ENCODE data around the gene GPC1. TPM values are rescaled to one million over a fixed set of nuclear protein-coding genes. Genes with fewer than 3 reads are reported as not detected.

GPC1 gene
- total RNA-seq, 1 experiment from 2014 or later, result 38.9 TPM

DNA sequence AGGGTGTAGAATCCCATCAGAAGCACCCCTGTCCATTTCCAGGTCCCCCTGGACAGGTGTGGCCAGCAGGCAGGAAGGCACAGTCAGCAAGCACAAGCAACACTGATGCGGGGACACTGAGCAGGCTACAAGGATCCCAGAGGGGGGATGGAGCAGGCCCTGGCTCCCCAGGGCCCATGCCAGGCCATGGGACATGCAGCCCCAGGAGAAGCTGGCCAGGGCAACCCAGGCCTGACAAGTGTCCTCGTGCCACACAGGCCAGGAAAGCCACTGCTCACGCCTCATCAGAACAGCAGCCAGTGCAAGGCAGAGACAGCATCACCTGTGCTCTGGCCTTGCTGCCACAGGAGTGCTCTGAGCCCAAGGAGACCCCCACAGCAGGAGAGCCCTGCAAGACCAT, 14.1 kb upstream of the GPC1 start:
- Mint-ChIP-seq H3K36me3 (ENCODE audit: insufficient read depth, unreplicated experiment) (no peaks in the 10 kb centered on the region), H3K9me3 (ENCODE audit: unreplicated experiment) (peaks cover 5% of the 10 kb centered on the region), H3K4me1 (ENCODE audit: insufficient read depth, unreplicated experiment) (no peaks in the 10 kb centered on the region)

DNA sequence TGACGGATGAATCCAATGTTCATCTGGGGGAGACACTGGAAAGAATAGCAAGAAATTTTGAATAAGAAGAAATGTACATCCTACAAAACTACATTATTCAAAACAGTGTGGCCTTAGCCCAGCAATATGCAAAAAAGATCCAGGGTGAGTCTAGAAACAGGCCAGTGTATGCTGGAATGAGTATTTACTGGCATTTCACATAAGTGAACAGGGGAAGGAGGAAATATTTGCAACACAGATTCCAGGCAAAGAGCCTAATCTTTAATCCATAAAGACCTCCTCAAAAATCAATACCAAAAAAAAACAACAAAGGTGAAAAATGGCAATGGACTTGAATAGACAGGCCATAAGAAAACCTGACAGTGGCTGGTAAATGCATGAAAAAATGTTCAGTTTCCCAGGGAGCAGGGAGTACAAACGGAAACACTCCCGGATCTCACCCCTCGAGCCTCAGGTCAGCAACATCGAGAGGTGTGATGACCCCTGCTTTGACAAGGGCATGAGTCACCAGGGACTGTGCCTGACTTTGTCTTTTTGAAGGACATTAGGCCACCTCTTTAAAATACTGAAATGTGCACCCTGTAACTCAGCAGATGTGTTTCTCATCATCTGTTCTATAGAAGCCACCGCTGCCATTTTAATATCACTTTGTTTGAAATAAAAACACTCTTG, 12.7 kb upstream of the GPC1 start:
- intact Hi-C loops (cut with micrococcal nuclease), result no loop called here
- H3K4me3 Mint-ChIP-seq (ENCODE audit: unreplicated experiment), result no peak overlapping the region
- peaks cover 9% of the 10 kb centered on the region for H3K4me1 Mint-ChIP-seq (ENCODE audit: insufficient read depth, unreplicated experiment)
- TF ChIP-seq CTCF (IDR thresholded peaks at IDR 0.05; ENCODE audit: unreplicated experiment), result no peak
- peaks cover 5% of the 10 kb centered on the region for H3K9me3 Mint-ChIP-seq (ENCODE audit: unreplicated experiment)
- no peaks in the 10 kb centered on the region for H3K36me3 Mint-ChIP-seq (ENCODE audit: insufficient read depth, unreplicated experiment)
- no TSS peak for BruUV-seq (replicated peaks)
- H3K27ac Mint-ChIP-seq (ENCODE audit: low read depth, unreplicated experiment), result no peak overlapping the region
- no peaks in the 10 kb centered on the region for H3K27me3 Mint-ChIP-seq (ENCODE audit: insufficient read depth, unreplicated experiment)
- DNase-seq (ENCODE audit: unreplicated experiment), result no peak
- POLR2A ChIA-PET, result no interaction called here
- CTCF ChIA-PET, result no interaction called here

More for the DNA sequence above, 14.1 kb upstream of the GPC1 start:
- BruUV-seq (replicated peaks), result no TSS peak
- CTCF ChIA-PET, result no interaction called here
- TF ChIP-seq CTCF (IDR thresholded peaks at IDR 0.05; ENCODE audit: unreplicated experiment), result no peak
- no peak overlapping the region for H3K4me3 Mint-ChIP-seq (ENCODE audit: unreplicated experiment)
- intact Hi-C loops (cut with micrococcal nuclease), result no loop called here
- DNase-seq (ENCODE audit: unreplicated experiment), result no peak
- no peak overlapping the region for H3K27ac Mint-ChIP-seq (ENCODE audit: low read depth, unreplicated experiment)
- H3K27me3 Mint-ChIP-seq (ENCODE audit: insufficient read depth, unreplicated experiment), result no peaks in the 10 kb centered on the region
- POLR2A ChIA-PET, result no interaction called here

DNA sequence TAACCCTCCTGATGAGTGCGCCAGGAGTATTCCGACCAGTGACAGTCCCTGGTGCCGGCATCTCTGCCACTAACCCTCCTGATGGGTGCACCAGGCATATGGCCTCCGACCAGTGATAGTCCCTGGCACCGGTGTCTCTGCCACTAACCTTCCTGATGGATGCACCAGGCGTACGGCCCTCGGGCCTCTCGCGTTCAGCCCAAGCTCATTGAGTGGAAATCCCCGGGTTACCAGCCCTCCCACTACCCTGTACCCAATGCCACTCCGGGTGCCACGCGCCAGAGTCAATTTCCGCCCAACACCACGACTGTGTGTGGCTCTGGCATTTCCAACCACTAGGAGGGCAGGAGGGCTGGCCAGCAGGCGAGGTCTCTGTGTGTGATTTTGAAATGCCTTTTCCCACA, 11.7 kb upstream of the GPC1 start:
- H3K27me3 Mint-ChIP-seq (ENCODE audit: insufficient read depth, unreplicated experiment), result no peaks in the 10 kb centered on the region
- BruUV-seq (replicated peaks), result no TSS peak
- H3K27ac Mint-ChIP-seq (ENCODE audit: low read depth, unreplicated experiment), result no peak overlapping the region
- H3K4me1 Mint-ChIP-seq (ENCODE audit: insufficient read depth, unreplicated experiment), result peaks cover 9% of the 10 kb centered on the region
- TF ChIP-seq CTCF (IDR thresholded peaks at IDR 0.05; ENCODE audit: unreplicated experiment), result no peak
- intact Hi-C loops (cut with micrococcal nuclease), result no loop called here
- peaks cover 5% of the 10 kb centered on the region for H3K9me3 Mint-ChIP-seq (ENCODE audit: unreplicated experiment)
- ChIA-PET CTCF (interaction anchor here (0.6 to 0.8 kb wide), 2 partner anchors 15 to 34 kb away, joined by 3 to 4 read pairs; no protein-coding TSS in a partner anchor), POLR2A (interaction anchor here (0.7 kb wide), 1 partner anchor 1361 kb away, joined by 3 read pairs; no protein-coding TSS in a partner anchor)
- DNase-seq (ENCODE audit: unreplicated experiment), result no peak
- H3K36me3 Mint-ChIP-seq (ENCODE audit: insufficient read depth, unreplicated experiment), result no peaks in the 10 kb centered on the region
- no peak overlapping the region for H3K4me3 Mint-ChIP-seq (ENCODE audit: unreplicated experiment)

- DNase-seq (ENCODE audit: unreplicated experiment), result no peak
Observed at GRCh38 chr2:240424341-240425235, 10.9 kb upstream of the GPC1 start.

More at GRCh38 chr2:240424341-240425235, 10.9 kb upstream of the GPC1 start:
- BruUV-seq (replicated peaks), result no TSS peak
- intact Hi-C loops (cut with micrococcal nuclease), result no loop called here
- peaks cover 5% of the 10 kb centered on the region for H3K9me3 Mint-ChIP-seq (ENCODE audit: unreplicated experiment)
- no peaks in the 10 kb centered on the region for H3K27me3 Mint-ChIP-seq (ENCODE audit: insufficient read depth, unreplicated experiment)
- H3K4me1 Mint-ChIP-seq (ENCODE audit: insufficient read depth, unreplicated experiment), result peaks cover 9% of the 10 kb centered on the region
- TF ChIP-seq CTCF (IDR thresholded peaks at IDR 0.05; ENCODE audit: unreplicated experiment), result no peak
- H3K36me3 Mint-ChIP-seq (ENCODE audit: insufficient read depth, unreplicated experiment), result no peaks in the 10 kb centered on the region
- ChIA-PET POLR2A (interaction anchor here (0.7 kb wide), 1 partner anchor 1362 kb away, joined by 3 read pairs; no protein-coding TSS in a partner anchor), CTCF (interaction anchor here (0.5 to 0.8 kb wide), 3 partner anchors 14 to 299 kb away, joined by 3 to 4 read pairs (median 3); no protein-coding TSS in a partner anchor)
- no peak overlapping the region for H3K4me3 Mint-ChIP-seq (ENCODE audit: unreplicated experiment)
- H3K27ac Mint-ChIP-seq (ENCODE audit: low read depth, unreplicated experiment), result no peak overlapping the region

Data from MCF 10A (cell line).